WERI-Rb-1 (cell line): Measurements from ENCODE around the gene MPP1.

Experiments used
- DNase-seq: peaks from one replicate; pipeline ENCODE4 v3.0.0-alpha.2; 2020
- H3K27ac ChIP-seq: fragments of 250-450 bp; sonication (Bioruptor Pico); 2 replicates; pipeline ENCODE4 v1.5.1; 2020; ENCODE audit warnings: mild to moderate bottlenecking, moderate library complexity
- H3K27me3 ChIP-seq: fragments of 250-450 bp; sonication (Bioruptor Pico); 2 replicates; pipeline ENCODE4 v1.5.1; 2021; ENCODE audit warnings: mild to moderate bottlenecking, low read depth, moderate library complexity; ENCODE audit not compliant: insufficient read depth, severe bottlenecking
- H3K36me3 ChIP-seq: fragments of 250-450 bp; sonication (Bioruptor Pico); 2 replicates; pipeline ENCODE4 v1.5.1; 2020; ENCODE audit warnings: mild to moderate bottlenecking, moderate library complexity
- H3K4me3 ChIP-seq: 2 replicates; pipeline ENCODE4 v1.5.1; 2011; ENCODE audit warnings: low read depth, mild to moderate bottlenecking, control low read depth, low read length
- H3K9me3 ChIP-seq: fragments of 250-450 bp; sonication (Bioruptor Pico); 2 replicates; pipeline ENCODE4 v1.5.1; 2021; ENCODE audit warnings: mild to moderate bottlenecking, moderate library complexity; ENCODE audit not compliant: severe bottlenecking
- CTCF ChIP-seq: IDR thresholded peaks from 2 replicates; pipeline ENCODE4 v1.5.1; 2011; ENCODE audit warnings: low read depth, mild to moderate bottlenecking, control low read depth, inconsistent platforms, low read length

Gene MPP1

GRCh38 chrX:154784149-154784995, 20.9 kb downstream of the MPP1 start:
- H3K4me3 ChIP-seq: no peak overlapping the region
- DNase-seq: no peak
- H3K36me3 ChIP-seq: peaks cover 20% of the 10 kb centered on the region
- TF ChIP-seq CTCF: no peak
- no peaks in the 10 kb centered on the region for H3K27me3 ChIP-seq
- no peaks in the 10 kb centered on the region for H3K9me3 ChIP-seq
- H3K27ac ChIP-seq: no peak overlapping the region

- DNase-seq: no peak
- H3K27ac ChIP-seq: no peak overlapping the region
- no peak for TF ChIP-seq CTCF
- H3K4me3 ChIP-seq: no peak overlapping the region
- no peaks in the 10 kb centered on the region for H3K9me3 ChIP-seq
- peaks cover 51% of the 10 kb centered on the region for H3K36me3 ChIP-seq
- peaks cover 8% of the 10 kb centered on the region for H3K27me3 ChIP-seq
These were observed 24.3 kb downstream of the MPP1 start for GRCh38 chrX:154780968-154781367.

GRCh38 chrX:154779261-154779660, 26.0 kb downstream of the MPP1 start:
- no peak for TF ChIP-seq CTCF
- peaks cover 8% of the 10 kb centered on the region for H3K27me3 ChIP-seq
- no peaks in the 10 kb centered on the region for H3K9me3 ChIP-seq
- H3K4me3 ChIP-seq: no peak overlapping the region
- DNase-seq: no peak
- peaks cover 68% of the 10 kb centered on the region for H3K36me3 ChIP-seq
- no peak overlapping the region for H3K27ac ChIP-seq

- peaks cover 86% of the 10 kb centered on the region for H3K36me3 ChIP-seq
- no peaks in the 10 kb centered on the region for H3K9me3 ChIP-seq
- no peak for DNase-seq
- no peak for TF ChIP-seq CTCF
- H3K27me3 ChIP-seq: peaks cover 8% of the 10 kb centered on the region
- no peak overlapping the region for H3K4me3 ChIP-seq
- no peak overlapping the region for H3K27ac ChIP-seq
These were observed 28.5 kb downstream of the MPP1 start for GRCh38 chrX:154776753-154777152.

GRCh38 chrX:154775419-154776349, 29.6 kb downstream of the MPP1 start:
- Histone ChIP-seq H3K27ac (no peak overlapping the region), H3K36me3 (peaks cover 93% of the 10 kb centered on the region), H3K27me3 (peaks cover 8% of the 10 kb centered on the region), H3K4me3 (no peak overlapping the region), H3K9me3 (no peaks in the 10 kb centered on the region)
- DNase-seq: no peak
- TF ChIP-seq CTCF: no peak
